Fibroblast of villous mesenchyme (primary cell): ENCODE measurements around the gene C12orf75. TPM values are rescaled to one million over a fixed set of nuclear protein-coding genes. Genes with fewer than 3 reads are reported as not detected.

ENCODE experiments used
- DNase-seq: peaks from one replicate; pipeline ENCODE4 v3.0.0-alpha.2; 2010; ENCODE audit warnings: low read depth
- H3K4me3 ChIP-seq: 2 replicates; pipeline ENCODE4 v1.5.1; 2011; ENCODE audit warnings: low read depth, mild to moderate bottlenecking, low read length
- total RNA-seq: library from RNA; depleted of rRNA; stranded (reverse); fragments of >200 nt; gene quantifications from 2 replicates; pipeline ENCODE4 v1.2.3, GENCODE V29; 2012
- TF ChIP-seq, protein P1 (sequence below): IDR thresholded peaks from 2 replicates; pipeline ENCODE4 v1.5.1; 2012; ENCODE audit warnings: low read depth, mild to moderate bottlenecking, low read length; ENCODE audit not compliant: insufficient read depth

C12orf75 gene
- total RNA-seq, 1 donor = 302 TPM

GRCh38 chr12:105315130-105315529, 15.4 kb upstream of the C12orf75 start:
- TF ChIP-seq, protein P1, sequence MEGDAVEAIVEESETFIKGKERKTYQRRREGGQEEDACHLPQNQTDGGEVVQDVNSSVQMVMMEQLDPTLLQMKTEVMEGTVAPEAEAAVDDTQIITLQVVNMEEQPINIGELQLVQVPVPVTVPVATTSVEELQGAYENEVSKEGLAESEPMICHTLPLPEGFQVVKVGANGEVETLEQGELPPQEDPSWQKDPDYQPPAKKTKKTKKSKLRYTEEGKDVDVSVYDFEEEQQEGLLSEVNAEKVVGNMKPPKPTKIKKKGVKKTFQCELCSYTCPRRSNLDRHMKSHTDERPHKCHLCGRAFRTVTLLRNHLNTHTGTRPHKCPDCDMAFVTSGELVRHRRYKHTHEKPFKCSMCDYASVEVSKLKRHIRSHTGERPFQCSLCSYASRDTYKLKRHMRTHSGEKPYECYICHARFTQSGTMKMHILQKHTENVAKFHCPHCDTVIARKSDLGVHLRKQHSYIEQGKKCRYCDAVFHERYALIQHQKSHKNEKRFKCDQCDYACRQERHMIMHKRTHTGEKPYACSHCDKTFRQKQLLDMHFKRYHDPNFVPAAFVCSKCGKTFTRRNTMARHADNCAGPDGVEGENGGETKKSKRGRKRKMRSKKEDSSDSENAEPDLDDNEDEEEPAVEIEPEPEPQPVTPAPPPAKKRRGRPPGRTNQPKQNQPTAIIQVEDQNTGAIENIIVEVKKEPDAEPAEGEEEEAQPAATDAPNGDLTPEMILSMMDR = no peak
- no peak for DNase-seq
- no peak overlapping the region for H3K4me3 ChIP-seq

DNA sequence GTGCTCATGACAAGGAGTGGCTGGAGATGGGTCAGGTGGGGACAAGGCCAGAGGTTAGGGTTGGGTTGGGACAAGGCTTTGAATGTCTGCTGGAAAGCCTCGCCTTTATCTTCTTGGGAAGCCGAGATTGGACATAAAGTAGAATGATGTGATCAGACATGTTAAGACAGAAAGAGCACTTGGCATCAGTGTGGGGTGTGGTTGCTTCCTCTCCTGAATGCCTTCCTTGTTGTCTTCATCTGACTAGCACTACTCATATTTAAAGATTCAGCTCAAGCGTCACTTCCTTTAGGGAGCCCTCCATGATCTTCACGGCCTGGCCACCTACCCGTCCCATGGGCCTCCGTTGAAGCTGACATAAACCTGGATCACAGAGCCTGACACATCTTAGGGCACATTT, 14.8 kb upstream of the C12orf75 start:
- TF ChIP-seq, protein P1 = no peak
- DNase-seq = no peak
- H3K4me3 ChIP-seq = no peak overlapping the region

- peak; percentile 48 for DNase-seq
- TF ChIP-seq, protein P1 = no peak
- no peak overlapping the region for H3K4me3 ChIP-seq
Observed at GRCh38 chr12:105316931-105317852, 13.3 kb upstream of the C12orf75 start.

- TF ChIP-seq, protein P1 = no peak
- H3K4me3 ChIP-seq = no peak overlapping the region
- no peak for DNase-seq
Observed at GRCh38 chr12:105317942-105318621, 12.4 kb upstream of the C12orf75 start.

DNA sequence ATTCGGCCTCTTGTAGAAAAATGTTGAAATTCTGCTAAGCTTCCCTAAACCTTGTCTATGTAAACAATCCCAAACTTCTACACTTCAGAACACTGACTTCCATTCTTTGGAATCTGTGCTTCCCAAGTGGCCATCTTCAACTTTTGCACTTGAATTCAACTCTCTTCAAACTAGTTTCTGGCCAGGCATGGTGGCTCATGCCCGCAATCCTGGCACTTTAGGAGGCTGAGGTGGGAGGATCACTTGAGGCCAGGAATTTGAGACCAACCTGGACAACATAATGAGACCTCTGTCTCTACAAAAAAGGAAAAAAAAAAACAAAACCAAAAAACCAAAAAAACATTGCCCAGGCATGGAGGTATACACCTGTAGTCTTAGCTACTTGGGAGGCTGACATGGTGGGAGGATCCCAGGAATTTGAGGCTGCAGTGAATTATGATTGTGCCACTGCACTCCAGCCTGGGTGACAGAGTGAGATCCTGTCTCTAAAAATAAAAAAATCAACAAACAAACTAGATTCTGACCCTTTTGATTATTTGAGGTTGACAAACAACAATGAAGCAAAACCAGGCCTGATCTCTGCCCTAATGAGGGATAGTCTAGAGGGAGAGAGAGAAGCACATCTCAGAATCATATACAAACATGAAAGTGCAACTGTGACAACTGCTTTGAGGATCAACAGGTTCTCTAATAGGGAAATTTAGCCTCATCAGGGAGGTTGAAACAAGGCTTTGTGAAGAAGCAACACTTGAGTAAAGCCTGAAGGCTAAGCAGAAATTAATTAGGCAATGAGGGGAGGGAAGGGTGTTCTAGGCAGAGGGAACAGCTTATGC, 11.6 kb upstream of the C12orf75 start:
- TF ChIP-seq, protein P1 = no peak
- H3K4me3 ChIP-seq = no peak overlapping the region
- DNase-seq = no peak

DNA sequence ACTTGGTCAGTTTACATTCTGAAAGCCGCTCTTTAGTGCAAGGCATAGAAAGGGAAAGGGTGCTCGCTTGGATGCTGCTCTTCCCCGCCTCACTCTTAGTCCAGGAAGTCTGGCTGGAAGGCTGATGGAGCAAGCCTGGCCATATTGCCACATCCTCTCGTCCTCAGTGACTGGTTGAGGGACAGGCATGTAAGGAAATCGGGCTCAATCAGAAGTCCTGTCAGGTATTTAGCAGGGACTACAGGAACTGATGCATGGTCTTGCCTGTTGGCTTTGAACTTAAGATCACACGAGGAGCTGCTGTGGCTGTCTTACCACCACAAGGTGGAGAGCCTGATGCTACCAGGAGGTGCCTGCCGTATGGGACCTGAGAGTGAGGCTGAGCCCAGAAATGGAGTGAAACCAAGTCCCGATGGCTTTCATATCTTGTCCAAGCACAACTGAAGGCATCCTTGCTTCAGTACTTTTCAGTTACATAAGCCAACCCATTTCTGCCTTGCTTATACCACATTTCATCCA, 10.7 kb upstream of the C12orf75 start:
- no peak overlapping the region for H3K4me3 ChIP-seq
- DNase-seq = no peak
- TF ChIP-seq, protein P1 = no peak
